Upper lobe of left lung (tissue), 6 donors: ENCODE data around the gene CAMK4. TPM values are rescaled to one million over a fixed set of nuclear protein-coding genes. Genes with fewer than 3 reads are reported as not detected.
"Not testable (repeated sequence)": the region's sequence is repeated elsewhere in the genome, so short reads cannot be mapped to it uniquely, and the experiment has no call there.

Experiments
- ATAC-seq, 2 donors: fragments of 200-7000 bp; cut with Tn5 transposase; one replicate each; pipeline ENCODE4 v1.9.1; 2022; ENCODE audit warnings: mild to moderate bottlenecking in 2 of 2, moderate library complexity in 2 of 2; ENCODE audit not compliant: low FRiP score in 2 of 2
- DNase-seq, 2 donors: peaks; one replicate each; pipeline ENCODE4 v3.0.0-alpha.2; 2019 to 2020
- H3K27ac ChIP-seq, 4 donors: fragments of 200-600 bp; sonication (generic); one replicate each; pipeline ENCODE4 v1.5.1; 2016 to 2019
- H3K27me3 ChIP-seq, 4 donors: fragments of 200-600 bp; sonication (generic); one replicate each; pipeline ENCODE4 v1.5.1; 2017 to 2019
- H3K36me3 ChIP-seq, 4 donors: fragments of 200-600 bp; sonication (generic); one replicate each; pipeline ENCODE4 v1.5.1; 2016 to 2019
- H3K4me1 ChIP-seq, 4 donors: fragments of 200-600 bp; sonication (generic); one replicate each; pipeline ENCODE4 v1.5.1; 2018 to 2019
- H3K4me3 ChIP-seq, 4 donors: fragments of 200-600 bp; sonication (generic); one replicate each; pipeline ENCODE4 v1.5.1; 2017 to 2019; ENCODE audit warnings: mild to moderate bottlenecking in 2 of 4, moderate library complexity in 1 of 4
- H3K9me3 ChIP-seq, 4 donors: fragments of 200-600 bp; sonication (generic); one replicate each; pipeline ENCODE4 v1.5.1; 2018 to 2019
- EP300 ChIP-seq, 4 donors: sonication (generic); formaldehyde crosslinking; IDR thresholded peaks; one replicate each; pipeline ENCODE4 v1.5.1; 2017; ENCODE audit warnings: antibody characterized with exemption in 4 of 4, control low read depth in 2 of 4
- POLR2A ChIP-seq, 4 donors: fragments of 450-650 bp; IDR thresholded peaks; one replicate each; pipeline ENCODE4 v1.5.1; 2016 to 2017; ENCODE audit warnings: antibody characterized with exemption in 4 of 4, mild to moderate bottlenecking in 2 of 4
- POLR2AphosphoS5 ChIP-seq, 2 donors: sonication (generic); formaldehyde crosslinking; IDR thresholded peaks; one replicate each; pipeline ENCODE4 v1.5.1; 2017; ENCODE audit warnings: antibody characterized with exemption in 2 of 2
- WGBS, 2 donors: methylation state at CpG; one replicate each; pipeline ENCODE4 v1.1.5; 2017 to 2018; 5-methylcytosine and 5-hydroxymethylcytosine counted together
- total RNA-seq, 6 donors: library from RNA; depleted of rRNA in 4 of 6; stranded (reverse); fragments of >200 nt in 4 of 6; gene quantifications; one replicate each; pipeline versions ENCODE4 v1.1.0 to v1.2.1, GENCODE V29; 2016 to 2021
- TF ChIP-seq, protein P1 (sequence below), 6 experiments: fragments of 450-650 bp in 4 of 6; fragments of 200-600 bp in 2 of 6; sonication (generic) in 2 of 6; IDR thresholded peaks; one replicate each; pipeline ENCODE4 v1.5.1; 2016 to 2019; ENCODE audit warnings: antibody characterized with exemption in 6 of 6
- donor health status: DM: no; HTN: no; CAD: no; lungs with moderate emphysema.
- donor health status: DM: no; HTN: yes; CAD: no; lungs with severe emphysema.

CAMK4 gene
- total RNA-seq, 6 donors from 2014 or later, result 1.8 to 36.7 (median 2.2) TPM

- Histone ChIP-seq H3K4me3 (no peak overlapping the region), H3K27me3 (no peaks in the 10 kb centered on the region), H3K4me1 (no peaks in the 10 kb centered on the region), H3K9me3 (peaks cover 0 to 3% (median 0%) of the 10 kb centered on the region in 4 donors), H3K36me3 (no peaks in the 10 kb centered on the region), H3K27ac (no peak overlapping the region)
- TF ChIP-seq POLR2AphosphoS5 (IDR thresholded peaks at IDR 0.05) (no peak), EP300 (IDR thresholded peaks at IDR 0.05) (no peak), POLR2A (IDR thresholded peaks at IDR 0.05) (no peak)
- TF ChIP-seq, protein P1, sequence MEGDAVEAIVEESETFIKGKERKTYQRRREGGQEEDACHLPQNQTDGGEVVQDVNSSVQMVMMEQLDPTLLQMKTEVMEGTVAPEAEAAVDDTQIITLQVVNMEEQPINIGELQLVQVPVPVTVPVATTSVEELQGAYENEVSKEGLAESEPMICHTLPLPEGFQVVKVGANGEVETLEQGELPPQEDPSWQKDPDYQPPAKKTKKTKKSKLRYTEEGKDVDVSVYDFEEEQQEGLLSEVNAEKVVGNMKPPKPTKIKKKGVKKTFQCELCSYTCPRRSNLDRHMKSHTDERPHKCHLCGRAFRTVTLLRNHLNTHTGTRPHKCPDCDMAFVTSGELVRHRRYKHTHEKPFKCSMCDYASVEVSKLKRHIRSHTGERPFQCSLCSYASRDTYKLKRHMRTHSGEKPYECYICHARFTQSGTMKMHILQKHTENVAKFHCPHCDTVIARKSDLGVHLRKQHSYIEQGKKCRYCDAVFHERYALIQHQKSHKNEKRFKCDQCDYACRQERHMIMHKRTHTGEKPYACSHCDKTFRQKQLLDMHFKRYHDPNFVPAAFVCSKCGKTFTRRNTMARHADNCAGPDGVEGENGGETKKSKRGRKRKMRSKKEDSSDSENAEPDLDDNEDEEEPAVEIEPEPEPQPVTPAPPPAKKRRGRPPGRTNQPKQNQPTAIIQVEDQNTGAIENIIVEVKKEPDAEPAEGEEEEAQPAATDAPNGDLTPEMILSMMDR (IDR thresholded peaks at IDR 0.05), result no peak
- 88 to 94% methylated on average over 3 of the region's 3 CpGs for WGBS, 2 donors
- no peak for ATAC-seq
- no peak for DNase-seq
Measured at GRCh38 chr5:111295649-111296048, 71.5 kb downstream of the CAMK4 start.

DNA sequence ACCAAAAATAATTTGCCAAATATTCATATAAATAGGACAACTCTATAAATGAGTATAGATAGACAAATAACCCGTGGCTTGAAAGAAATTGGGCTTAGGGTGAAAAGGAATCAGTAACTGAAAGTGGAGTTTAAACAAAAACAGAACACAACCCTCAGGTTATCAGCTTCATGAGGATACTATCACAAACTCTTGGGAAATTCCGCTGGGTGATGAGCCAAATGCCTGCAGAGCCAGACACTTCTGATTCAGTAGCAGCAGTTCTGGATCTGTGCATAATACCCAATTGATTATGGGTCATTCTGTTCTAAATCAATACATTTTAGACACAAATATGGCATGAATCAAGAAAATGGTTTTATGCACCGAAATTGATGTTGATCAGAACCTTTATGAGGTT, 72.4 kb downstream of the CAMK4 start:
- no peak overlapping the region for H3K4me3 ChIP-seq
- no peak for ATAC-seq
- WGBS, 2 donors, result 76 to 84% methylated on average over 3 of the region's 3 CpGs
- no peak for DNase-seq
- H3K9me3 ChIP-seq, result peaks cover 0 to 3% (median 0%) of the 10 kb centered on the region in 4 donors
- H3K27ac ChIP-seq, result no peak overlapping the region
- no peak for TF ChIP-seq EP300 (IDR thresholded peaks at IDR 0.05)
- TF ChIP-seq, protein P1 (IDR thresholded peaks at IDR 0.05), result no peak
- TF ChIP-seq POLR2AphosphoS5 (IDR thresholded peaks at IDR 0.05), result no peak
- TF ChIP-seq POLR2A (IDR thresholded peaks at IDR 0.05), result no peak
- no peaks in the 10 kb centered on the region for H3K36me3 ChIP-seq
- no peaks in the 10 kb centered on the region for H3K27me3 ChIP-seq
- H3K4me1 ChIP-seq, result no peaks in the 10 kb centered on the region

DNA sequence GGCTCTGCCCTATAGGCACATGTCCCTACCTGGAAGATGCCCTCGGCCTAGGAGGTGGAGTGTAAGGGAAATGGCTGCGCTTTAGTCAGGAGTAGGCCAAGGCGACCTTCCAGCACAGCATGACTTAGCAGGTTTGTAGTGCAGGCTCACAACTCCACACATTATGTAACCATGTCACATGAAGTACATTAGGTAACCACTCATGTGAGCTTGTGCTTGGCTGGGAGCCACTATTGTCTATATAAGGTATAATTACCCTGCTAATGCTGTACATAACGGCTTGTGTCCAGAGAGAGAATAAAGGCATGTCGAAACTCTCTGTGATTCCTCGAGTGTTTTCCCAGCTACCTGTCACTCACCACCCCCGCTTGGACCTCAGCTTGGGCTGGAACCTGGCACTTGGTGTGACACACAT, 74.9 kb downstream of the CAMK4 start:
- TF ChIP-seq EP300 (IDR thresholded peaks at IDR 0.05) (no peak), POLR2AphosphoS5 (IDR thresholded peaks at IDR 0.05) (no peak), POLR2A (IDR thresholded peaks at IDR 0.05) (no peak)
- TF ChIP-seq, protein P1 (IDR thresholded peaks at IDR 0.05), result no peak
- DNase-seq (no peak), ATAC-seq (no peak)
- no peak overlapping the region for H3K4me3 ChIP-seq
- H3K4me1 ChIP-seq, result no peaks in the 10 kb centered on the region
- no peak overlapping the region for H3K27ac ChIP-seq
- peaks cover 0 to 3% (median 0%) of the 10 kb centered on the region in 4 donors for H3K9me3 ChIP-seq
- H3K36me3 ChIP-seq, result no peaks in the 10 kb centered on the region
- H3K27me3 ChIP-seq, result no peaks in the 10 kb centered on the region
- WGBS, 2 donors, result 75 to 86% methylated on average over 7 of the region's 7 CpGs

- 74 to 75% methylated on average over 3 of the region's 3 CpGs for WGBS, 2 donors
- TF ChIP-seq EP300 (IDR thresholded peaks at IDR 0.05) (no peak), POLR2A (IDR thresholded peaks at IDR 0.05) (no peak), POLR2AphosphoS5 (IDR thresholded peaks at IDR 0.05) (no peak)
- TF ChIP-seq, protein P1 (IDR thresholded peaks at IDR 0.05), result no peak
- ATAC-seq, result no peak
Measured at GRCh38 chr5:111299831-111300432, 75.7 kb downstream of the CAMK4 start.

DNA sequence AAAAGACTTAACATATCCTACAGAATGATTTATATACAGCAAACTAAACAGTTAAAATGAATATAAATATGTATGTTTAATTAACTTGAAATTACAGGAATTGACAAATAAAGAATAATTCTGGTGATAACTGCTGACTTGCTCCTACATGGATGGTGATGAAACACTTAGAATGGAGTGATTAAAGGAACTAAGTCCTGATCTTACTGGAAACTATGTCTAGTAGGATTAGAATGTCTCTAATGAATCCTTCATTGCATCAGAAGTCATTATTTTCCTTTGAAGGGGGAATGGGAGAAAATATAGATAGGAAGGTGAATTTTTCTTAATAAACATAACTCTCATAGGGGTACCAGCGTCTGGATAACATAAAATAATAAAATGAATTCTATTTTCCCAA, 77.1 kb downstream of the CAMK4 start:
- DNase-seq (no peak), ATAC-seq (no peak)
- H3K4me1 ChIP-seq, result no peaks in the 10 kb centered on the region
- no peak overlapping the region for H3K4me3 ChIP-seq
- TF ChIP-seq EP300 (IDR thresholded peaks at IDR 0.05) (no peak), POLR2AphosphoS5 (IDR thresholded peaks at IDR 0.05) (no peak), POLR2A (IDR thresholded peaks at IDR 0.05) (no peak)
- TF ChIP-seq, protein P1 (IDR thresholded peaks at IDR 0.05), result no peak
- H3K9me3 ChIP-seq, result peaks cover 0 to 3% (median 0%) of the 10 kb centered on the region in 4 donors
- WGBS, 2 donors, result 72 to 74% methylated on average over 1 of the region's 1 CpG
- H3K36me3 ChIP-seq, result no peaks in the 10 kb centered on the region
- H3K27me3 ChIP-seq, result no peaks in the 10 kb centered on the region
- no peak overlapping the region for H3K27ac ChIP-seq

More at GRCh38 chr5:111299831-111300432, 75.7 kb downstream of the CAMK4 start:
- Histone ChIP-seq H3K27me3 (no peaks in the 10 kb centered on the region), H3K9me3 (peaks cover 0 to 3% (median 0%) of the 10 kb centered on the region in 4 donors), H3K4me3 (no peak overlapping the region), H3K4me1 (no peaks in the 10 kb centered on the region), H3K36me3 (no peaks in the 10 kb centered on the region), H3K27ac (no peak overlapping the region)
- DNase-seq, result no peak

GRCh38 chr5:111302043-111302442, 77.9 kb downstream of the CAMK4 start:
- H3K9me3 ChIP-seq, result not testable (repeated sequence)

More at GRCh38 chr5:111302043-111302442, 77.9 kb downstream of the CAMK4 start:
- H3K36me3 ChIP-seq, H3K4me1 ChIP-seq, H3K27ac ChIP-seq, H3K27me3 ChIP-seq, H3K4me3 ChIP-seq, ATAC-seq: not testable (repeated sequence)
- peak in 1 of 2 donors; percentile 0 for DNase-seq
- 92% methylated on average over 8 to 14 of the region's 15 CpGs for WGBS, 2 donors
